Osteoblast (primary cell): ENCODE results near the gene STK32B. TPM values are rescaled to one million over a fixed set of nuclear protein-coding genes. Genes with fewer than 3 reads are reported as not detected.

ENCODE experiments used
- DNase-seq: peaks from one replicate; pipeline ENCODE4 v3.0.0; 2011; ENCODE audit warnings: low spot score, mixed read lengths; ENCODE audit not compliant: insufficient read length; ENCODE audit errors: missing footprints
- H2AFZ ChIP-seq: 2 replicates; pipeline ENCODE4 v1.6.0; 2011; ENCODE audit warnings: mild to moderate bottlenecking, low read length
- H3K27ac ChIP-seq: 2 replicates; pipeline ENCODE4 v1.5.1; 2011; ENCODE audit warnings: mild to moderate bottlenecking, low read depth, low read length, moderate library complexity
- H3K27me3 ChIP-seq: 2 replicates; pipeline ENCODE4 v1.6.0; 2012; ENCODE audit warnings: mild to moderate bottlenecking, control low read depth, inconsistent platforms, low read length, moderate library complexity; ENCODE audit not compliant: insufficient read depth
- H3K36me3 ChIP-seq: 2 replicates; pipeline ENCODE4 v1.5.1; 2011; ENCODE audit warnings: mild to moderate bottlenecking, low read length, control low read depth, moderate library complexity; ENCODE audit not compliant: insufficient read depth
- H3K4me1 ChIP-seq: 2 replicates; pipeline ENCODE4 v1.5.1; 2011; ENCODE audit warnings: mild to moderate bottlenecking, low read length, control low read depth, moderate library complexity; ENCODE audit not compliant: insufficient read depth
- H3K4me2 ChIP-seq: 2 replicates; pipeline ENCODE4 v1.6.0; 2011; ENCODE audit warnings: mild to moderate bottlenecking, low read length; ENCODE audit not compliant: insufficient read depth
- H3K4me3 ChIP-seq: fragments of 200-600 bp; sonication (generic); 3 replicates; pipeline ENCODE4 v1.5.1; 2012; ENCODE audit warnings: mild to moderate bottlenecking, low read length, inconsistent platforms; ENCODE audit not compliant: insufficient read depth
- H3K79me2 ChIP-seq: 2 replicates; pipeline ENCODE4 v1.6.0; 2012; ENCODE audit warnings: mild to moderate bottlenecking, low read length, control low read depth, inconsistent platforms; ENCODE audit not compliant: insufficient read depth
- H3K9me3 ChIP-seq: 2 replicates; pipeline ENCODE4 v1.5.1; 2011; ENCODE audit warnings: low read depth, low read length, control low read depth
- H4K20me1 ChIP-seq: 2 replicates; pipeline ENCODE4 v1.6.0; 2012; ENCODE audit warnings: mild to moderate bottlenecking, low read length, control low read depth; ENCODE audit not compliant: insufficient read depth
- CTCF ChIP-seq: IDR thresholded peaks from 2 replicates; pipeline ENCODE4 v1.5.1; 2011; ENCODE audit warnings: mild to moderate bottlenecking, low read depth, low read length, moderate library complexity; ENCODE audit errors: extremely low read depth
- total RNA-seq: library from RNA; depleted of rRNA; stranded (reverse); fragments of >200 nt; gene quantifications from 2 replicates; pipeline ENCODE4 v1.2.3, GENCODE V29; 2012

The STK32B gene
- total RNA-seq, 1 donor: 1.1 TPM

- Histone ChIP-seq H3K9me3 (no peaks in the 10 kb centered on the region), H3K36me3 (no peaks in the 10 kb centered on the region), H2AFZ (no peak overlapping the region), H3K27ac (no peak overlapping the region), H3K4me2 (no peak overlapping the region), H3K79me2 (no peaks in the 10 kb centered on the region), H3K4me1 (peaks cover 20% of the 10 kb centered on the region), H3K27me3 (no peaks in the 10 kb centered on the region), H3K4me3 (no peak overlapping the region), H4K20me1 (no peaks in the 10 kb centered on the region)
- no peak for DNase-seq
- no peak for TF ChIP-seq CTCF
Measured at GRCh38 chr4:5379895-5380294, 328.6 kb downstream of the STK32B start.

- H3K9me3 ChIP-seq: no peaks in the 10 kb centered on the region
- H2AFZ ChIP-seq: no peak overlapping the region
- TF ChIP-seq CTCF: no peak
- H3K4me3 ChIP-seq: no peak overlapping the region
- DNase-seq: peak; percentile 89
- H4K20me1 ChIP-seq: no peaks in the 10 kb centered on the region
- H3K79me2 ChIP-seq: no peaks in the 10 kb centered on the region
- no peaks in the 10 kb centered on the region for H3K27me3 ChIP-seq
- peak overlapping the region; percentile 21 for H3K4me2 ChIP-seq
- peak overlapping the region; percentile 55 for H3K27ac ChIP-seq
- no peaks in the 10 kb centered on the region for H3K36me3 ChIP-seq
- peaks cover 20% of the 10 kb centered on the region for H3K4me1 ChIP-seq
Measured at GRCh38 chr4:5381961-5382441, 330.7 kb downstream of the STK32B start.

- H2AFZ ChIP-seq: no peak overlapping the region
- no peaks in the 10 kb centered on the region for H3K27me3 ChIP-seq
- peak; percentile 92 for DNase-seq
- no peak overlapping the region for H3K4me2 ChIP-seq
- H3K4me1 ChIP-seq: peaks cover 20% of the 10 kb centered on the region
- H4K20me1 ChIP-seq: no peaks in the 10 kb centered on the region
- no peaks in the 10 kb centered on the region for H3K9me3 ChIP-seq
- no peaks in the 10 kb centered on the region for H3K79me2 ChIP-seq
- H3K4me3 ChIP-seq: no peak overlapping the region
- no peaks in the 10 kb centered on the region for H3K36me3 ChIP-seq
- H3K27ac ChIP-seq: no peak overlapping the region
- TF ChIP-seq CTCF: no peak
Measured at GRCh38 chr4:5383191-5383980, 332.1 kb downstream of the STK32B start.

GRCh38 chr4:5385741-5386311 is 334.5 kb downstream of the STK32B start:
- no peak overlapping the region for H3K4me3 ChIP-seq
- DNase-seq: no peak
- no peak overlapping the region for H2AFZ ChIP-seq
- no peaks in the 10 kb centered on the region for H3K36me3 ChIP-seq
- no peaks in the 10 kb centered on the region for H3K27me3 ChIP-seq
- no peaks in the 10 kb centered on the region for H3K79me2 ChIP-seq
- H3K4me2 ChIP-seq: no peak overlapping the region
- H3K4me1 ChIP-seq: peaks cover 20% of the 10 kb centered on the region
- TF ChIP-seq CTCF: no peak
- H3K27ac ChIP-seq: no peak overlapping the region
- no peaks in the 10 kb centered on the region for H4K20me1 ChIP-seq
- no peaks in the 10 kb centered on the region for H3K9me3 ChIP-seq
